HG03442 (cell line): Measurements from ENCODE around the gene SYVN1.
"Not testable (repeated sequence)": the region's sequence is repeated elsewhere in the genome, so short reads cannot be mapped to it uniquely, and the experiment has no call there.

Experiments used
- ATAC-seq: cut with Tn5 transposase; IDR thresholded peaks from one replicate; pipeline ENCODE4 v1.9.1; 2021; ENCODE audit warnings: mild to moderate bottlenecking, moderate library complexity; ENCODE audit not compliant: unreplicated experiment

SYVN1 gene

GRCh38 chr11:65134240-65134951 lies at the start of gene SYVN1:
TSS of gene SYVN1 (minus strand) at chr11:65134519. CDS start at chr11:65133601, 918 bp downstream.
- peak; percentile 52 for ATAC-seq

- ATAC-seq, result no peak
These were observed 49.0 kb upstream of the SYVN1 start for GRCh38 chr11:65183201-65183891.

GRCh38 chr11:65182258-65183170 lies 48.2 kb upstream of the SYVN1 start:
- no peak for ATAC-seq

GRCh38 chr11:65181569-65182257 lies 47.4 kb upstream of the SYVN1 start, which contains the start of gene CAPN1:
TSS of gene CAPN1 (plus strand) at chr11:65181928. CDS start at chr11:65182702, 774 bp downstream.
- ATAC-seq, result peak; percentile 31

- peak; percentile 51 for ATAC-seq
These were observed 46.7 kb upstream of the SYVN1 start for GRCh38 chr11:65180877-65181568.

- ATAC-seq, result not testable (repeated sequence)
These were observed 40.3 kb upstream of the SYVN1 start for GRCh38 chr11:65174571-65175010.

- no peak for ATAC-seq
These were observed 38.3 kb upstream of the SYVN1 start for GRCh38 chr11:65172600-65172999.

- no peak for ATAC-seq
These were observed 35.8 kb upstream of the SYVN1 start, which contains the start of gene SPDYC for GRCh38 chr11:65170058-65170534. TSS of gene SPDYC (plus strand) at chr11:65170233. CDS start at chr11:65171358, 1,125 bp downstream.

- ATAC-seq, result no peak
These were observed 34.9 kb upstream of the SYVN1 start for GRCh38 chr11:65169164-65169641.

GRCh38 chr11:65167656-65168055 lies 33.3 kb upstream of the SYVN1 start:
- no peak for ATAC-seq

- ATAC-seq, result no peak
These were observed 32.6 kb upstream of the SYVN1 start for GRCh38 chr11:65166893-65167292.

GRCh38 chr11:65165410-65166317 lies 31.3 kb upstream of the SYVN1 start:
- ATAC-seq, result no peak

GRCh38 chr11:65163684-65164083 lies 29.4 kb upstream of the SYVN1 start:
- ATAC-seq, result no peak

- no peak for ATAC-seq
These were observed 26.3 kb upstream of the SYVN1 start for GRCh38 chr11:65160643-65161042.

- no peak for ATAC-seq
These were observed 24.7 kb upstream of the SYVN1 start for GRCh38 chr11:65159012-65159411.

- ATAC-seq, result no peak
These were observed 23.0 kb upstream of the SYVN1 start for GRCh38 chr11:65157336-65157735.

- ATAC-seq, result no peak
These were observed 22.6 kb upstream of the SYVN1 start for GRCh38 chr11:65156926-65157325.

- no peak for ATAC-seq
These were observed 21.9 kb upstream of the SYVN1 start for GRCh38 chr11:65156256-65156655.
